ENCODE results near the gene PXT1.
"Not testable (repeated sequence)": the region's sequence is repeated elsewhere in the genome, so short reads cannot be mapped to it uniquely, and the experiment has no call there.

The PXT1 gene

GRCh38 chr6:36426622-36427021, 16.0 kb downstream of the PXT1 start:
- no peak overlapping the region for H3K4me3 Mint-ChIP-seq
- H3K36me3 Mint-ChIP-seq, result no peaks in the 10 kb centered on the region
- no peak for ATAC-seq
- no peak overlapping the region for H3K27ac Mint-ChIP-seq
- peaks cover 17% of the 10 kb centered on the region for H3K4me1 Mint-ChIP-seq
- no peaks in the 10 kb centered on the region for H3K27me3 Mint-ChIP-seq
- H3K9me3 Mint-ChIP-seq, result no peaks in the 10 kb centered on the region

GRCh38 chr6:36423101-36423824, 19.4 kb downstream of the PXT1 start:
- Mint-ChIP-seq H3K36me3 (no peaks in the 10 kb centered on the region), H3K4me3 (peak overlapping the region; percentile 90), H3K9me3 (no peaks in the 10 kb centered on the region), H3K4me1 (peaks cover 17% of the 10 kb centered on the region), H3K27ac (peak overlapping the region; percentile 76), H3K27me3 (no peaks in the 10 kb centered on the region)
- peak; percentile 100 for ATAC-seq

DNA sequence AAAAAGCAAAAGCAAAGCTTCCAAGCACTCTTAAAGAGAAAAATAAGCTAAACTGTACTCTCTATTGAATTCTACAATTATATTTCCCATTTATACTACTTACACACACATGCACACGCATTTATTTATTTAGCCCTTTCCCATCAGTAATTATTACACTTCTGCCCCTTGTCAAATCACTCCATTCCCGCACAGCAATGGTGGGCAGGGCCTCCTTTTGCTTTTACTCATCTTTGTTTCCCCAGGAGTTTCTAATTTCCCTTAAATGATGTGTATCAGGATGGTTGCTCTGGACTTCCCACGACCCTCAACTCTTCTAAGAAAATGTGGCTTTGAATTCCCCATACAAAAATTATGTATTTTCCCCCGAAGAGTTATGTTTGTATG, 19.9 kb downstream of the PXT1 start:
- Mint-ChIP-seq H3K9me3 (no peaks in the 10 kb centered on the region), H3K27ac (peak overlapping the region; percentile 76), H3K36me3 (no peaks in the 10 kb centered on the region), H3K4me3 (peak overlapping the region; percentile 90), H3K27me3 (no peaks in the 10 kb centered on the region), H3K4me1 (peaks cover 17% of the 10 kb centered on the region)
- ATAC-seq, result no peak

GRCh38 chr6:36419310-36419709, 23.3 kb downstream of the PXT1 start:
- H3K4me3 Mint-ChIP-seq, result no peak overlapping the region
- H3K27me3 Mint-ChIP-seq, result no peaks in the 10 kb centered on the region
- peaks cover 17% of the 10 kb centered on the region for H3K4me1 Mint-ChIP-seq
- H3K27ac Mint-ChIP-seq, result no peak overlapping the region
- H3K36me3 Mint-ChIP-seq, result no peaks in the 10 kb centered on the region
- ATAC-seq, result no peak
- no peaks in the 10 kb centered on the region for H3K9me3 Mint-ChIP-seq

DNA sequence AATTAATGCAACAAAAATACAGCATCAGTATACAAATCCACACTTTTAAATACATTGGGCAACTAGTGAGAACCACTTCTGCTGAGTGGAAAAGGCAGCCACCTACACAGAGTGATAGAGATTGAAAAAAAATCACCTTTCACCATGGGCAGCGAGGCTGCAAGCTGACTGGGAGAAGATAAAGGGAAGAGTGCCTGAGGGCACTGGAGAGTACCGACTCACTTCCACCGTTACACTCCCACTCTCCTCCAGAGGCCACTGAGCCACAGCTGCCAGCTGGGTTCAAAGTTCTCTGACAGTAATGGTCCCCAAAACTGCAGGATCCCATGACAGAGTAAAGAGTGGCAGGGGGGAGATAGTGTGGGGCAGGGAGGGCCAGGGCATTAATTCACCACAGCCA, 24.1 kb downstream of the PXT1 start:
- Mint-ChIP-seq H3K27me3 (no peaks in the 10 kb centered on the region), H3K36me3 (no peaks in the 10 kb centered on the region), H3K27ac (no peak overlapping the region), H3K4me1 (peaks cover 12% of the 10 kb centered on the region), H3K4me3 (no peak overlapping the region), H3K9me3 (no peaks in the 10 kb centered on the region)
- ATAC-seq, result no peak

- peaks cover 3% of the 10 kb centered on the region for H3K9me3 Mint-ChIP-seq
- no peak overlapping the region for H3K4me3 Mint-ChIP-seq
- H3K27ac Mint-ChIP-seq, result no peak overlapping the region
- ATAC-seq, result no peak
- H3K36me3 Mint-ChIP-seq, result peaks cover 5% of the 10 kb centered on the region
- H3K4me1 Mint-ChIP-seq, result no peaks in the 10 kb centered on the region
- H3K27me3 Mint-ChIP-seq, result peaks cover 13% of the 10 kb centered on the region
These were observed 28.2 kb downstream of the PXT1 start for GRCh38 chr6:36414481-36414880.

- Mint-ChIP-seq H3K9me3 (peaks cover 3% of the 10 kb centered on the region), H3K27me3 (peaks cover 20% of the 10 kb centered on the region), H3K4me1 (no peaks in the 10 kb centered on the region), H3K4me3 (no peak overlapping the region), H3K27ac (no peak overlapping the region), H3K36me3 (peaks cover 5% of the 10 kb centered on the region)
- no peak for ATAC-seq
These were observed 28.9 kb downstream of the PXT1 start for GRCh38 chr6:36413489-36414480.

DNA sequence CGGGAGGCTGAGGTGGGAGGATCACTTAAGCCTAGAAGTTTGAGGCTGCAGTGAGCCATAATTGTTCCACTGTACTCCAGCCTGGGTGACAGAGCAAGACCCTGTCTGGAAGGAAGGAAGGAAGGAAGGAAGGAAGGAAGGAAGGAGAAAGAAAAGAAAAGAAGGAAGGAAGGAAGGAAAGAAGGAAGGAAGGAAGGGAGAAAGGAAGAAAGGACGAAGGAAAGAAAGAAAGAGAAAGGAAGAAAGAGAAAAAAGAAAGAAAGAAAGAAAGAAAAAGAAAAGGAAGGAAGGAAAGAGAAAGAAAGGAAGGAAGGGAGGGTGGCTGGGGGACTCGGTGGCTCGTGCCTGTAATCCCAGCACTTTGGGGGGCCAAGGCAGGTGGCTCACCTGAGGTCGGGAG, 32.9 kb downstream of the PXT1 start:
- ATAC-seq, H3K4me3 Mint-ChIP-seq, H3K36me3 Mint-ChIP-seq, H3K9me3 Mint-ChIP-seq, H3K4me1 Mint-ChIP-seq: not testable (repeated sequence)
- H3K27me3 Mint-ChIP-seq, result peaks cover 20% of the 10 kb centered on the region
- H3K27ac Mint-ChIP-seq, result peak overlapping the region; percentile 0

DNA sequence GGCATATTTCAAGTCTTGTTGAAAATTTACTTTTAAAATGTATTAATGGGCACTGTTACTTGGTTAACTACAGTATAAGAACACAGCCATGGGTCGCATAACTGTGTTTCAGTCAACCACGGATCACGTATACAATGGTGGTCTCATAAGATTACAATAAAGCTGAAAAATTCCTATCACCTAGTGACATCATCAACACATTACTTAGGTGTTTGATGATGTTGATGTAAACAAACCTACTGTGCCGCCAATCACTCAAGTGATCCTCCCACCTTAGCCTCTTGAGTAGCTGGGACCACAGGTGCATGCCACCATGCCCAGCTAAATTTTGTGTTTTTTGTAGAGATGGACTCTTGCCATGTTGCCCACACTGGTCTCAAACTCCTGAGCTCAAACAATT, 38.5 kb downstream of the PXT1 start:
- Mint-ChIP-seq H3K27me3 (peaks cover 23% of the 10 kb centered on the region), H3K9me3 (no peaks in the 10 kb centered on the region), H3K4me1 (peaks cover 15% of the 10 kb centered on the region), H3K27ac (no peak overlapping the region), H3K36me3 (no peaks in the 10 kb centered on the region), H3K4me3 (no peak overlapping the region)
- no peak for ATAC-seq

- Mint-ChIP-seq H3K4me1 (peaks cover 15% of the 10 kb centered on the region), H3K4me3 (no peak overlapping the region), H3K36me3 (no peaks in the 10 kb centered on the region), H3K9me3 (no peaks in the 10 kb centered on the region), H3K27me3 (peaks cover 19% of the 10 kb centered on the region), H3K27ac (no peak overlapping the region)
- ATAC-seq, result no peak
These were observed 40.2 kb downstream of the PXT1 start for GRCh38 chr6:36402481-36402880.

DNA sequence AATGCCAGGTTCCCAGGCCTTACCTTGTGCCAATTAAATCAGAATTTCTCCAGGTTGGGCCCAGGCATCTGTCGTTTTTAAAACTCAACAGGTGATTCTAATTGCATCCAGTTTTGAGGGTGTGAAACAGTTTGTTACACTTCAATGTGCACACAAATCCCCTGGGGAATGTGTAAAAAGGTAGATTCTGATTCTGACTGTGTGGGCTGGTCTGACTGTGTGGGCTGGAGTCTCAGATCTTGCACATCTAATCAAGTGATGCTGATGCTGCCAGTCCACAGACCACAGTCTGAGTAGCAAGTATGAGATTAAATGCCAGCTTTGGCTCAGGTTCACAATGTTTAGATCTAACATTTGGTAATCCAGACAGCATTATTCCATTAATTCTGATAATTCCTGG, 42.7 kb downstream of the PXT1 start:
- Mint-ChIP-seq H3K36me3 (no peaks in the 10 kb centered on the region), H3K27me3 (peaks cover 19% of the 10 kb centered on the region), H3K27ac (no peak overlapping the region), H3K4me1 (peaks cover 15% of the 10 kb centered on the region), H3K9me3 (no peaks in the 10 kb centered on the region), H3K4me3 (no peak overlapping the region)
- ATAC-seq, result peak; percentile 92

DNA sequence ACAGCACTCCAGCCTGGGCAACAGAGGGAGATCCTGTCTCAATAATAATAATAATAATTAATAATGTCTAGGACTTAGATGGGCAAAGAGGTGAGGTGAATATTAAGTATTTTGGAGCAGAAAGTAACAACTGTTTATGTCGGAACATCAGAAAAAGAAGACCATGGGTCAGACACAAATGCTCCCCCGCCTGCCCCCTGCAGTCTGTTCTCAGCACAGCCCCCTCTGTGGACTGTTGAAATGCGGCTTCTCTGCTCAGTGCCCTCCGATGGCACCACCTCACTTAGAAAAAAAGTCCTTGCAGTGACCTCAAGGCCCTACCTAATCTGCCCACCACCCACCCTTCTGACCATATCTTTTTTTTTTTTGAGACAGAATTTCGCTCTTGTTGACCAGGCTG, 50.0 kb downstream of the PXT1 start:
- Mint-ChIP-seq H3K4me1 (peaks cover 7% of the 10 kb centered on the region), H3K9me3 (no peaks in the 10 kb centered on the region)
- ATAC-seq, result no peak

GRCh38 chr6:36389353-36389752, 53.3 kb downstream of the PXT1 start:
- Mint-ChIP-seq H3K9me3 (no peaks in the 10 kb centered on the region), H3K4me3 (no peak overlapping the region), H3K36me3 (no peaks in the 10 kb centered on the region), H3K27ac (no peak overlapping the region), H3K4me1 (peaks cover 22% of the 10 kb centered on the region), H3K27me3 (peaks cover 60% of the 10 kb centered on the region)
- no peak for ATAC-seq

More for the DNA sequence above, 50.0 kb downstream of the PXT1 start:
- H3K36me3 Mint-ChIP-seq, result no peaks in the 10 kb centered on the region
- peaks cover 40% of the 10 kb centered on the region for H3K27me3 Mint-ChIP-seq
- H3K27ac Mint-ChIP-seq, result no peak overlapping the region
- H3K4me3 Mint-ChIP-seq, result no peak overlapping the region

GRCh38 chr6:36387440-36388303, 55.0 kb downstream of the PXT1 start, which contains the start of gene ETV7:
Gene ETV7, minus strand, starts transcription at chr6:36387669. Its CDS starts 128 bp downstream, at chr6:36387541.
- peak; percentile 62 for ATAC-seq
- Mint-ChIP-seq H3K36me3 (no peaks in the 10 kb centered on the region), H3K27ac (peak within 1 kb of the TSS; percentile 66), H3K4me1 (peaks cover 29% of the 10 kb centered on the region), H3K9me3 (no peaks in the 10 kb centered on the region), H3K27me3 (peaks cover 44% of the 10 kb centered on the region), H3K4me3 (peak within 1 kb of the TSS; percentile 78)

Measured in stimulated activated memory B cell treated with anti-CD40 and anti-IgM and Interleukin-4, amounts not matched to agents 10 μg/mL and 1 μg/mL and 100 μg/mL, for 72 hours (primary cell).